GM12873 (cell line): ENCODE results near the gene C10orf105.

ENCODE experiments used
- CTCF ChIP-seq: IDR thresholded peaks from 2 replicates; pipeline ENCODE4 v1.5.1; 2012; ENCODE audit warnings: low read depth, mild to moderate bottlenecking, moderate library complexity, low read length, control low read depth; ENCODE audit not compliant: insufficient read depth; ENCODE audit errors: missing control alignments

Gene C10orf105

DNA sequence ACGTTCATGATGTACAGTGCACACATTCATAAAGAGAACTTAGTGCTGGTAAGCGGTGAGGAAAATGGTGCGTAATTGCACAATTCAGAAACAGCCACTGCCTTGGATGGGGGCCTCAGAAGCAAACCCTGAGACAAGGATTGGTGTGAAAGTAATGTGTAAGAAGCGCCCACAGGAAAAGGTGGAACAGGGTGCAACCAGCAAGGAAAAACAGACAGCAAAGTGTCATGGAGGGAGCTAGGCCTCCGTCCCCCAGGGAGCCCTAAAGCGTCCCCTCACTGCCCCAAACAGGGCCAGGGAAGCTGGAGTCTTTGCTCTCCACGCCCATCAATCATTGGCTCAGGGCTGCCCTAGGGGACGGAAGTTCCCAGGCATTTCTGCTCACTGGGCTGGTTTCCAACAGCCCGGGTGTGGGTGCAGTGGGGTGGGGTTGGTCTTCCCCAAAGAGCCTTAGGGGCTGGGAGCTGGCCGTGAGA is 9.6 kb upstream of the C10orf105 start:
- no peak for TF ChIP-seq CTCF

DNA sequence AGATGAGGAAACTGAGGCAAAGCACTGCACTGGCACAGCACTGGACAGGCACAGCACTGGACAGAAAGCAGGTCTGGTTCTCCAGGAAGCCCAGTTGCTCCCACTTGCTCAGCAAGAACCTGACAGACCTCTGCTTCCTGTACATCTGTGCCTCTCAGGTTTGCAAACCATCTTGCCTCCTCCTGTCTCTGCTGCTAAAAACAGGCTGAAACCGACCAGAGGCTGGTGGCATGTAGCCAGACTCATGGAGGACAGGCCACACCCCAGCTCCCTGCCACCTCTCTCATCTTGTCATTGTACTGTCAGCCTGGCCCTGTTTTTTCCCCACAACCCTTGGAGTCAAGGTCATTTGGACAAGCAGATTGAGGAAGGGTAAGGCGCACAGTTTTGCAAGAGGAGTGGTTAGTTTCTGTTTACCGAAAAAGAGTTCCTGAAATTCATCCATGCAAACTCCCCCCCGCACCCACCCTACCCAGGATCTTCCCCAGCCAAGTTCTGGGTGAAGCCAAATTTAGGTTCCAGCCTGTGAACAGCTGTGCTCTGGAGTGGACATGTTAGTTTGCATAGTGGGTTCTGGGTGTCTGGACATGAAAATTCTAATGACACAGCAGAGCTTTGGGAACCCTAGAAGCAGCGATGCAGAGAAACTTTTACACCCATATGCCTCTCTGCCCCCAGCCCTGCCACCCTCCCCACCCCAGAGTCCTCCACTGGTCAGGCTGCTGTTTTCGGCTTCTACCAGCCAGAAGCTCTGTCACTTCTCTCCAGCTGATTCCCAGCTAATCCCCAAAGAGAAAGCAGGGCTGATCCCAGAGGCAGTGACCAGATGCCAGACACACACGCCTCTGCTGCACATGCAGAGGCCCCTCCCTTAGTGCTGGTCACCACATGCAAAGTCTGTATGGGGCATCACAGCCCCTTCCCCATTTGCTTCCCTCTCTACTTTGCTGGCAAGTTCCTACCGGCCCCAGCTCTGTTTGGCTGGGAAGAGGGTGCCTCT is 8.5 kb upstream of the C10orf105 start:
- TF ChIP-seq CTCF = no peak

DNA sequence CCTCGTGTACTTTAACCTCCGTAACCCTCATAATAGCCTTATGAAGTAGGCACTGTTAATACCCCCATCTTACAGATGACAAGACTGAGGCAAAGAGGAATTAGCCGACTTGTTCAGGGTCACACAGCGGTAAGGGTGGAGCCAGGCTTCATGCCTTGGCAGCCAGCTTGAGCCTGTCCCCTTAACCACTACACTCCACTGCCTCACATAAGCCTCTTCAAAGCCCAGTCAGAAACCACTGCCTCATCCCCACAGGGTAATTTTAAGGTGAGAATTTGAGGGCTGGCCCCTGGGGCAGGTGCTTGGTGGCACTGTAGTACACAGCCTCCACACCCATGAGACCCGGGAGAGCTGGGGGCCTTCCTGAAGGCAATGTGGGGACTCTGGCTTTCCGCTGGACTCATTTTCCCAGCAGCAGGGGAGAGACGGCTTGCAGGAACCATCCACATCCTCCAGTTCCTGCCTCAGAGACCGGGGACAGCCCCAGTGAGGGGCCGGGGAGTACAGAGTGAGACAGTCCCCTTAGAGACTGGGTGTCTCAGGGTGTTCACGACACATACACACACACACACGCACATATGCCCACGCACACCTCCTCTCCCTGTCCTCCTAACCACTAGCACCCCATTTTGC is 7.6 kb upstream of the C10orf105 start:
- TF ChIP-seq CTCF = no peak

- no peak for TF ChIP-seq CTCF
Measured at GRCh38 chr10:71726580-71727104, 7.1 kb upstream of the C10orf105 start.

- peak; percentile 66 for TF ChIP-seq CTCF
Measured at GRCh38 chr10:71725998-71726579, 6.5 kb upstream of the C10orf105 start.

DNA sequence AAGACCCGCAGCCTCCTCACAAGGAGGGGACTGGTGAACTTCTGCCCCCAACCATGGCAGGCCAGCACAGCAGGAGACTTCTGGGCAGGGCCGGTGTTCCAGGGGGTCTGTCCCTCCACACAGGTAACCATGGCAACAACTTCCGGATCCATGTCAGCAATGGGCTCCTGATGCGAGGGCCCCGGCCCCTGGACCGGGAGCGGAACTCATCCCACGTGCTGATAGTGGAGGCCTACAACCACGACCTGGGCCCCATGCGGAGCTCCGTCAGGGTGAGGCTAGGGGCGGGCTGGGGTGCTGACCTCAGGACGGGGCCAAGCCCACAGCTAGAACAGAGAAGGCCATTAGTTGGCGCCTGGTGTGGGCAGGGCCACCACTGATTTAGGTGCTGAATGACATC is 5.7 kb upstream of the C10orf105 start:
- no peak for TF ChIP-seq CTCF

- no peak for TF ChIP-seq CTCF
Measured at GRCh38 chr10:71724539-71724938, 5.0 kb upstream of the C10orf105 start.
